ENCODE data around the gene IER5.

Gene IER5

DNA sequence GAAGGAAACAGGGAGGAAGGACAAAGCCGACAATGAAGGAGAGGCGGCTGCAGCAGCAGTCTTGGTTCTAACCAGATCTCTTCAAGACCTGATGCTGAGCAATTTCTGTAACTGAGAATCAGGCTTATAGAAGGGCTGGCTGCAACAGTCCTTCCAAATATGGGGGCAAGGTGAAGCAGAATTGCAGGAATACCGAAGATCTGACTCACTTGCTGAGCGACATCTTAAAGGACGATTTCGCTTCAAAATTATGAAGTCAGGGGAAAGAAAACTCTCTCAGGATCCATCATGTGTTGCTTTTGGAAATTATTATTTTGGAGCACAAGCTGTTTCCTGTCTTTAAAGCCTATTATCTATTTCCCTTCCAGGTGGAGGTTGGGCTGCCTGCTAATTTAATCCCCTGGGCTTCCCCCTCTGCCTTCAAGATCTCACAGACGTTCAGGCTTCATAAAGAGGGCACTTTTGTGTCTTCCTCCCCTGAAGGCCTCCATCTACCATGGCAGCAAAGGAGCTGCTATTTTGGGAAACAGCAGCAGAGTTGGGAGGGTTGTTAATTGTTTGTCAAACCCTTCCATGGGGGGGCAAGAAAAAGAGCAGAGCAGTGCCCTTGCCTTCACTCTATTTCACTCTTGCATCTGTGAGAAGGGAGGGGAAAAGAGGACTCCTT is 10.8 kb upstream of the IER5 start:
- DNase-seq = no peak

DNA sequence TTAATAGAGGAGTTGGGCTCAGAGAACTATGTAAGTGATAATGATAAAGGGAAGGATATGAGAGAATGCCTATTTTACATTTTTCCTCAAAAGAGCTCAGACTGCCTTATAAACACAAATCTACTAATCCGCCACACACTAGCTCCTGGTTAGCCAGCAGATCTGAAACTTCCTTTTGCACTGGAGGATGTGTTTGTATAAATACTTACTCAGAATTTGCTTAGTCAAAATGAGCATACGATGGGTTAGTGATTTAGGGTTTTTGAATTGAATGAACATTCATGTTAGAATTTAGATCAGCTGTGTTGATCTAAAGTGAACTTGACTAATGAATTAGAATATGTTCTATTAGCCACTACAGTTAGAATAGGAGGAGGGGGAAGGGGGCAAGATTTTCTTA is 9.1 kb upstream of the IER5 start:
- no peak for DNase-seq

DNA sequence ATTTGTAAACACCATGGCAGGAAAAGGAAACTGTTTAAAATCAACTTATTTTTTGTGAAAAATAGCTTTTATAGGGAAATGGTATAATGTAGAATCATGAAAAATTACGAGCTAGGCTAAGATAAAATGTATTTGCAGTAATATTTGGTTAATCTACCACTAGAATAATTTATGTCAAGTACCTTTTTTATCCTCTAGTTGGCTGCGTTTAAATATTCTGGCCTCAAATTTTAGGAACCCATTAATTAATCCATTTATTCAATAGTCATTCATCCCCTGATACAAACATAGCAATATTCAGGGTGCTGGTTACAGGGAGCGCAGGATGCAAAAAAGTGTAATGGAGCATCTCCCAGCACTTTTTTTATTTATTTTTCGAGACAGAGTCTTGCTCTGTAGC is 8.6 kb upstream of the IER5 start:
- no peak for DNase-seq

DNA sequence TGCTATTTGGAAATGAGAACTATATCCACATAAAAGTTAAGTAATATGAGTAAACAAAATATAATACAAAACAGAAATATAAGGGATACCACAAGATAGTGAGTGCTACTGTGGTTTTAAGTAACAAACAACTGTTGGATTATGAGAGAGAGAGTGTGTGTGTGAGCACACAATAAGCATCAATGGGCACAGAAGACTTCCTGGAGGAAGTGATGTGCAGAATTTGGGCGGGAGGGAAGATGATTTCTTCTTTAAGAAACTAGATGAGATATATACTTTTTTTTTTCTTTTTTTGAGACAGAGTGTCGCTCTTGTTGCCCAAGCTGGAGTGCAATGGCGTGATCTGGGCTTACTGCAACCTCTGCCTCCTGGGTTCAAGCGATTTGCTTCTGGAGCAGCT is 7.9 kb upstream of the IER5 start:
- no peak for DNase-seq

DNA sequence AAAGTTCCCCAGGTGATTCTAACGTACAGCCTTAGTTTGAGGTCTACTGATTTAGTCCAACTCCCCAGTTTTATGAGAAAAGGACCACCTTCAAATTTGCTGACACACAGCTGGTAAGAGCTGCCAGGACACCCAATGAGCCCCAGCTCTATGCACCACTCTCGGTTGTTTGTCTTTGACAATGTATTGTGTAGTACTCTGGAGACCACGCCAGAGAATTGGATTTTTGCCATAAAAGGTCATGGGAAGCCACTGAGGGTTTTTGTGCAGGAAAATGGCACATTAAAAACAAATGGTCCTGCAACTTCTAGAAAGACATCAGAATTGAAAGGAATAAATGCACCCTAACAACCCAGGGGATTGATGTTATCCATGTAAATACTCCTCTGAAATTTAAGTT is 7.1 kb upstream of the IER5 start:
- no peak for DNase-seq

DNA sequence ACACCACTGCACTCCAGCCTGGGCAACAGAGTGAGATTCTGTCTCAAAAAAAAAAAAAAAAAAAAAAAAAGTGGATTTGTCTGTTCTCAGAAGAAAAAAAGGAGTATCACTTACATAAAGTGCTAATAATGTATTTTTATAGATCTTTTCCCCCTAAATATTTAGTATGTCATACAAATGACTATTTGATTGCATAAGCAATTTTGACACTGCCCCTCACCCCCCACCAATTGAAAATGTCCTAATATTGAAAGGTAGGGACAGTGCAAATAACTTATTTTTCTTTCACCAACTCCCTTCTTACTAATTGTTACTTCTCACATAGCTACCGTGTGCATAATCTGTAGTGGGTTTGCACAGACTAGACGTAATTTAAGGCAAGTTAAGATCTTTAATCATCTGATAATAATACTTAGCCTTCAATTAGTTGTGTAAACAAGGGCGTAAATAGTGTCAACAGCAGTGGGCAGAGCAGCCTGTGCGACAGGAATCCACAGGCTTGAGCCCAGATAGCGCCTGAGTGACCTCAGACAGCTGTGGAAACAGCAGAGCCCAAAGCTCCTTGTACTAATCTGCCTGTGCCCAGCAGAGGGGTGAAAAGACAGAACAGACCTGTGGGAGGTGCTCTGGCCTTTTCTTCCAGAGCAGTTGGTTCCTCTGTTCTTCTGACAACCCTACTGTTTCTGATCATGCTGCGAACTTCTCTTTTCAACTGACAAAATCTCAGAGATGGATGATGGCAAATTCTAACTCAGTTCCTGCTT is 4.5 kb upstream of the IER5 start:
- peak; percentile 52 for DNase-seq

DNA sequence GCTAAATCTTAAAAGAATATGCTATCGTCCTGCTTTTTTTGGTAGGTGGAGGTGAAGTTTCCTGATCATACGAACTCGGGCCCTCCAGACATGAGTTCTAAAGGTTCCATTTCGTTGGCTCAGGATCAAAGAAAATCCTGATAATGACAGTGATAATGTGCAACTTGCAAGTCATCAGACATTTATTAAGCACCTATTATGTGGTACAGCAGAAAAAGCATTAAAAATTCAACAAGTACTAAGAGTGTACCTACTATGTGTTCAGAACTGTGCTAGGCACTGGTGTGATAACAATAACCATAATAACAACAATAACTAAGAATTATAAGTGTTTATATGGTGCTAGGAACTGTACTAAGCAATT is 3.9 kb upstream of the IER5 start:
- no peak for DNase-seq

DNA sequence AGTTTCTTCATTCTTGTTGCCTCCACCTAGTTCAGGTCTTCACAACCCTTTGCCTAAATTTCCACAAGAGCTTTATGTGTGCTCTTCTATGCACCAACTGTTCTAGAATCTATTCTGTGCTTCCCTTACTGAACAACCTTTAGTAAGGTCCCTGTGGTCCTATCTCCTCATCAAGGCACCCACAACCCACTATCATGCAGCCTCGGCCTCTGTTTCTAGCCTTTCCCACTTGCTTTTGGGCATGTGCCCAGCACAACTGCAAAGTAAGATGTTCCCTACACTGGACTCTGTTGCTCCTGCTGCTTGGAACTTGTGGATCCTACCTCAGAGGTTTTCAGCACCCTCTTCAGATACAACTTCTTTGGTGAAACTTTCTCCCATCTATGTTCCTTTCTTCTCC is 2.4 kb upstream of the IER5 start:
- no peak for DNase-seq

DNA sequence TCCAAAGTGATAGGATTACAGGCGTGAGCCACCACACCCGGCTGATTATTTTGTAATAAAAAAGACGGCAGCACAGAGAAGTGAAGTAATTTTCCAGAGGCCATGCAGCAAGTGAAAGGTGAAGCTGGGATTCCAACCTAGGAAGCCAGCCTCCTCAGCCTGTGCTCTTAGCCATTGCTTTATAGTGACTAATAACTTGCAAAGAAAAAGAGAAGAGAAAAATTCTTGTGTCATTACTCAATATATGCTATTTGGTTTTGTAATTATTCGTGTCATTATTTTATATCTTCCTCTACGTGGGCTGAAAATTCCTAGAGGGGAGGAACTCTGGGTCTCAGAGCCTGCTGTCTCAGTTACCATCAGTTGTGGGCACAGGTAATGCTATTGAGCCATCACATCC is 1.6 kb upstream of the IER5 start:
- no peak for DNase-seq

DNA sequence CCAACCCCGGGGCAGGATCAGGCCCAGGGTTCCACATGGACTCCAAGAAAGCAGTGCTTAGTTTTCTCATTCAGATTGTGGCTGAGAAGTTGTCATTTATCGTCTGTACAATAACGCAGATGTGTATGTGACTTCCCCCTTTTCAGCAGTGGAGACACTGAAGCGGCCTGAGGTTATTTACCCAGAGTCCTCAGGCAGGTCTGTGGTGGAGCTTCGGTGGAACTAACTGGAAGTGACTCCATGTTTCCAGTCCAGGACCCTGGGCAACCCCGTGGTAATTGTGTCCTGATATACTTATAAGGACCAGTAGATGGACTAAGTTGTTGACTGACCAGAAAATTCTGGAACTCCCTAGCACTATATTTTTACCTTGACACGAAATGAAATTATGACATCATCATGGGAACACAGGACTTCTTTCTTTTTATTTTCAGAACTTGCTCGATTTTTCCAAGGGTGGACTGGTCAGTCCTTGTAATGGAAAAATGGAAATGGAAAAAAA is 1.0 kb upstream of the IER5 start:
- peak; percentile 31 for DNase-seq

DNA sequence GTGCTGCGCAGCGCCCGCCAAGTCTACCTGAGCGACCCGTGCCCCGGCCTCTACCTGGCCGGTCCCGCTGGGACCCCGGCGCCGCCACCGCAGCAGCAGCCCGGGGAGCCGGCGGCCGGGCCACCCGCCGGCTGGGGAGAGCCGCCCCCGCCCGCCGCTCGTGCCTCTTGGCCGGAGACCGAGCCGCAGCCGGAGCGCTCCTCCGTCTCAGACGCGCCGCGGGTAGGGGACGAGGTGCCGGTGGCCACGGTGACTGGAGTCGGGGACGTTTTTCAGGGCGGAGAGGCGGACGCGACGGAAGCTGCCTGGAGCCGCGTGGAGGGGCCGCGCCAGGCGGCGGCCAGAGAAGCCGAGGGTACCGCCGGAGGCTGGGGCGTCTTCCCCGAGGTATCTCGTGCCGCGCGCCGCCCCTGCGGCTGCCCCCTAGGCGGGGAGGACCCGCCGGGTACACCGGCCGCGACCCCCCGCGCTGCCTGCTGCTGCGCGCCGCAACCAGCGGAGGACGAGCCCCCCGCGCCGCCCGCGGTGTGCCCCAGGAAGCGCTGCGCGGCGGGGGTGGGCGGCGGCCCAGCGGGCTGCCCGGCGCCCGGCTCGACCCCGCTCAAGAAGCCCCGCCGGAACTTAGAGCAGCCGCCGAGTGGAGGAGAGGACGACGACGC is 646 bp downstream of the IER5 start:
- peak; percentile 46 for DNase-seq

DNA sequence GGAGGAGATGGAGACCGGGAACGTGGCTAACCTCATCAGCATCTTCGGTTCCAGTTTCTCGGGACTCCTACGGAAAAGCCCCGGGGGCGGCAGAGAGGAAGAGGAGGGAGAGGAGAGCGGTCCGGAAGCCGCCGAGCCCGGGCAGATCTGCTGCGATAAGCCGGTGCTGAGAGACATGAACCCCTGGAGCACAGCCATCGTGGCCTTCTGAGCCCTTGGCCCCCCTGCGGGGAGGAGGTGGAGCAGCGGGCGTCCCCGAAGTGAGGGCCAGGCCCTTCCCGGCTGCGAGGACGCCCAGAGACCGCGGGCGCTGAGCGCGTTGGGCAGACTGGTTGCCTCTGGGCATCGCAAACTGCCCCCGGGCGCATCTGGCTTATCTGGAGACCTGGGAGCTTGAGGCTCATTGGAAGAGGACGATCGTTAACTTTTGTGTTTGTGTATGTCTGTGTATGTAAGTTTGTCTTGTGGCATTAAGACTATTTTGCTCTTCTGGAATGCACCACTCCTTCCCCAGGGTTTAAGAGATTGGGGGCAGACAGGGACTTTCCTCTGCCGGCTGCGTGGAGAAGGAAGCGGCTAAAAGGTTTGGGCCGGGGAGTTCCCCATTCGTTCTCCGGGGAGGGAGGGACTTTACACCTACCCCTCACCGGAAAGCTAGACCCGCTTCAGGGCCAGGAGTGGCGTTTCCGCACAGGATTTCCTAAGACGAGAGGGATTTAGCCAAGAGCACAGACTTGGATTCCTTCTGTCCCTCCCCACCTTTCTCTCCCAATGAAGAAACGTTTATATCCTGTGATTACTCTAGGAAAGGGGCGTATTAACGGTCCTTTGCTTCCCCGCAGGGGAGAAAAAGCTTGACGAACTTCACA is 1.4 kb downstream of the IER5 start:
- peak; percentile 68 for DNase-seq

DNA sequence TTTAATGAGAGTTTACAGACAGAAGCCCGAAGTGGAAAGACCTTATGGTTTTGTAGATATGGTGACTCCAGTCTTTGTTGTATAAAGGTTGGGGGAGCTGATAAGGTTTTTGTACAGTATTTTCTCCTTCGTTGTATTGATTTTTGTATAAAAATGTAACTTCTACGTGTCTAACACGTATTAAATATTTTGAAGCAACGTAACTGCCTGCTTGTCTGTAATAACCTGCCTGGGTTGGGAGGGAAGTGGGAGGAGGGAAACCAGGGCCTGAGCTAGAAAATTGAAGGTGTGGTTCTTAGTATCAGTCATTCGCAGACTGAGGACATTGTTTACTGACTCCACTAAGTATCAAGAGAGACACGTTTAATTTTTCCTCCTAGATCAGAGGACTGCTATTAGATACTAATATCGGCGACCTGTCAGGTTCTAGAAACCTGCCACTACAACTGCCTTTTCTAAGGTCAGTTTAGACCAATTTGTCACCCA is 2.2 kb downstream of the IER5 start:
- peak; percentile 58 for DNase-seq

DNA sequence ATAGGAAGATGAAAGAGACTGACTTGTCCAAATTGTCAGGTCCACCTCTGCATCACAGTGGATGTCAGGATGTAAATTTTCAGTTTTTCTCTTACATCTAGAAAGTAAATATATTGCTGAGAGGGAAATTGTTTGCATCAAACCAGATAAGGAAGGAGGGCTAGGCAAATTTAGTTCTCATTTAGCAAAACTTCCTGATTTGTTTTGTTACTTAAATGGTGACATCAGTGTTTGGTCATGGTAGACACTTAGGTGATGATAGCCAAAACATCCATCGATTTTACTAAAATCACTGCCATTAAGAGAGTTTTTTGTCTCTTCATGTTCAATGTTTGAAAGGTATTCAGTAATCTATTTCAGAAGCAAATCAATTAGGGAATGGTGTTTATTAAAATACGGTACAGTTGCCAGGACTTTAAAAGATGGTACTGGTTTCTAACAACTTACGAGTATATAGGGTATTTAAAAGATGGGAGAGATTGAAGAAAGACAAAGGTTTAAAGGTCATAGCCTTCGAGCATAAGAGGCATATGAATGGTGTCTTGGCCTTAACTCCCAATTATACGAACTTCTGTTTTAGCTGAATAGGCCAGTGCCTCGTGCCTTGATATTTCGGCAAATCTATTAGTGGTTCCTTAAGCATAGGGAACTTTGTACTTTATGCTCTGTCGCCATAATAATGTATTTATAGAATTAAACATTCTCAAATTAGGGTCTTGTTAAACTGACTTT is 3.0 kb downstream of the IER5 start:
- no peak for DNase-seq

DNA sequence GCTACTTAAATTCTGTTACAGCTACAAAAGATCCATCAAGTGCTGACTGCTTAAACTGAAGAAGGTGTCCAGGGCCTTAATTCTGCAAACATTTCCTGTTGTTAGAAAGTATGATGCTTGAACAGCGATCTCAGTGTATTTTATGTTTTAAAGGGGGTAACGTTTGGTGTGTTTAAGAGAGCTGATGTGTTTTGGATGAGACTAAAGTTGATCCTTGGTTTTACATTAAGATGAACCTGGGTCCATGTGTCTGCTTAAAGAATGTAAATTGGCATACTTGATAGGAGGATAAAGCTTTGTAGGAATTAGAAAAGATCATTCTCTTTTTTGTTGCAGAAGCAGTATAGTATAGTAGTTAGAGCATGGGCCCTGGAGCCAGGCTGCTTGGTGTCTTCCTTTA is 3.6 kb downstream of the IER5 start:
- no peak for DNase-seq

DNA sequence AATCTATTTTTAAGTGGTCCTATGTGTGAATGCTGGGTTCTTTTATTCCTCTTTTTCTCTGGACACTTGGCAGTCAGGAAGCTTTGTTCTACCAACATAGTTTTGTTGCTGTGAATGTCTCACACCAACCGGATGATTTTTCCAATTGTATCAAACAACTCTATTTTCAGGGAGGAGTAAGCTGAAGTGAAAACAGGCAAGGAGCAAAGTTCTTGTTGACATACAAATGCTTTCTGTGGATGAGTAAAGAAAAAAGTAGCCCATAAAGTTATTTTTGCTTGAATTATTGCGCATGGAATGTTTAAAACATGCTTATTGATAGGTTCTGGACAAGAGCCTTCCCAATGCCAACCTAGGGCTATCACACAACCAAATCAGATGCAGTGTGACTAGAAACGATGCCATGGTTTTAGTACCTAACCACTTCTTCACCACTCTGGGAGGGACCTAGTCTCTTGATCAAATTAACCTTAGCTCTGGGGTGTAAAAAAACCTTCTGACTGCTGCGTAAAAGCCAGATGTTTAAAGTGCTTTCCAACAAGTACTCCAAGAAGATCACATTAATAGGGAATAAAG is 4.5 kb downstream of the IER5 start:
- DNase-seq = no peak

DNA sequence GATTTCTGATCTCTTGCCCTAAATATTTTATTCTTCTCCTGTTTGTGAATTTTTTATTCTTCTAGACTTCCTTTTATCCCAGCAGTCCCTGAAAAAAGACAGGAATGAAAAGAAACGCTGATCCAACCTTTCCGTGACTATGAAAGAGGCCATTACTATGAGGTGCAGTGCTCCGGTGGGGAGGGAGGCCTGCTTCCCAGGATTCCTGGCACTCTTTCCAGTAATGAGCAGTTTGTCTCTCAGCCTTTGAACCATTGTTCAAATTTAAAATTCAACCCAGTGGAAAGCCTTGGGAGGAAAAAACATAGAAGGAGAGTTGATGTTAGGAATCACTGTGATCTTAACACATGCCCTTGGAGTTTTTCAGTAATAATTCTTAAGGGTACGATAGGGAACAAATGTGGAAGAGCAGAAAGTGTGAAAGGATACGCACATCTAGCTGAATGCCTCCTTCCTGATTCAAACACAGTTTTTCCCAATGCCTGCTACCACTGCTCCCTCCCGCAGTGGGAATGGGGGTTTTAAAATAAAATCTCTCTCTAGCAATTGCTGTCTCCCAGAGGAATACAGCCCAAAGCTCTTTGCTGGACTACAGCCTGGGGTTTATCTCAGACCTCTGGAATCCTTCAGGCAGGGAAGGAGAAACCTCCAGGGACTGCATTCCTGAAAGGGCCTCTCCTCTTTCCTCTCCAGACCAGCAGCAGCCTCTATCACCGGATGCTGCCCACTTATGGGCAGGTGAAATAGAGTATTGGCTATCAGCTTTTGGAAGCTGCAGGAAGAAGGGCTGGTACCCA is 6.1 kb downstream of the IER5 start:
- DNase-seq = no peak

DNA sequence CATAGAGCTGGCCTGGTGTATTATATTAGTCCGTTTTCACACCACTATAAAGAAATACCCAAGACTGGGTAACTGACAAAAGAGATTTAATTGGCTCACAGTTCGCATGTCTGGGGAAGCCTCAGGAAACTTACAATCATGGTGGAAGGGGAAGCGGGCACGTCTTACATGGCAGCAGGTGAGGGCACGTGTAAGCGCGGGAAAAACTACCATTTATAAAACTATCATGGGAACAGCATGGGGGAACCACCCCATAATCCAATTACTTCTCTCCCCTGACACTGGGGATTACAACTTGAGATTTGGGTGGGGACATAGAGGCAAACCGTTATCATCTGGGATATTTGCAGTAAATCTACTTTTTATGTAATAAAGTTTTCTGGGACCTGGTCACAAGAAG is 6.8 kb downstream of the IER5 start:
- DNase-seq = no peak

DNA sequence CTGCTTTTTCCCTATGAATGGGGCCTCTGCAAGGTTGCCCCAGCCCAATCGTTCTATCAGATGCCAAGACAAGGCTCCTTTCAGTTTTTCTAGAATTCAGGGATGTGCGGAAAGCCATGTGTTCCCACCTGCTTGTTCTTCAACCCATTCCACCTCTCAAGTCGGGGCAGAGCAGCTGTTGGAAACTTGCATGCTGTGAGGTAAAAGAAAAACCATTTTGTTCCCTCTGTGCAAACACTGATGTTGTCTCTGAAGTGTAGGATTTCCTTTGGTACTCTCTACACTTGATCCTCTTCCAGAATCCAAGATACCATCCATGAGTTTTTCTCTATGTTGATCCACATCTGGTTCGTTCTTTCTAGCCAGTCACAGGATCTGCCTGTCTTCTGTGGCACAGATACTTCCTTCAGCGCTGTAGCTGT is 7.3 kb downstream of the IER5 start:
- no peak for DNase-seq

DNA sequence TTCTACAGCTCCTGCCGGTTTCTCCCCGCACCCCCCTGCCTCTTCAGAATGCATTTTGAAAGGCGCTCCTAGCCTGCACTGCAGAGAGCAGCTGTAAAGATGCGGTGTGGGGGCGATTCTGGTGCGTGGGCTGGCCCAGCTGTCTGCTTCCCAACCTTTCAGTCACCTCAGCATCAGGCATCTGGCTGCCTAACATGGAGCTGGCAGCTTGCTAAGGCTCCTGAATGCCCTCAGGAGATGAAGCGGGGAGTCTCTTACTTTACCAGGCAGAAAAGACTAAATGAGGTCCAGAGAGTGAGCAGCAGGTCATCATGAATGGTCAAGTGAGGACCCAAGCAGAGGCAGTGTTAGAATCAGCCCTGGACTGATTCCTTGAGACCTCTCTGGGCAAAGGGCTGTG is 8.7 kb downstream of the IER5 start:
- no peak for DNase-seq

All from stimulated activated CD4-positive, alpha-beta T cell treated with anti-CD3 and anti-CD28 coated beads, Interleukin-1b, Interleukin-23, amount 100 ng/mL, for 48 hours (primary cell).